ENCODE results near the gene ANXA4. TPM values are rescaled to one million over a fixed set of nuclear protein-coding genes. Genes with fewer than 3 reads are reported as not detected.

The ANXA4 gene
- total and polyA plus RNA-seq, 2 experiments from 2014 or later: 107 to 231 TPM

DNA sequence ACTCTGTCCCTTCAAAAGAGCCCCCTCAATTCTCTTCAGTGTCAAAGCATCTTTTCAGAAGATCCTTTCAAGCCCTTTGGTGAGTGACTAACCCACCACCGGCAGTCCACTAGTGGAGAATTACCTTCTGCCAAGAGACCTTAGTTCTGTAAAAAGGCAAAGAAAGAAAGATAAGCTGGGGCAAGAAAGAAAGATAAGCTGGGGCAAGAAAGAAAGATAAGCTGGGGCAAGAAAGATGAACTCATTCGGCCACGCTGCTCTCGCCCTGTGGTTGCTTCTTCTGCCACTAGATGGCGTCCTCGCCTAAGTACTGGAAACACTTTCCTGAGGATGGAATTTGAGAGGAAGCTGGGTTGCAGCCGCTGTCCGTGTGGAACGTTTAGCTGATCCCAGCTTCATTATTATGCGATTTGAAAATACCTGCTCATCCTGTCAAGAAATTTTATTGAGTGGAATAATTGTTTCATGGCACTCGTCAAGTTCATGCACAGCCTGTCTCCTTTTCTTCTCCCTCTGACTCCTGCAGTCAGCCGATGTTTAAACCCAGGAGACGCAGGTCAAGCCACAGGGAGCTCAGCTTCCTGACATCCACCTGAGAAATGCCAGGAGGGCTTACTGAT is 17.3 kb upstream of the ANXA4 start:
- no peaks in the 10 kb centered on the region for H4K20me1 ChIP-seq (ENCODE audit: insufficient read depth, poor library complexity, severe bottlenecking)
- H3K4me2 ChIP-seq: peak overlapping the region; percentile 74
- TF ChIP-seq EZH2phosphoT487 (IDR thresholded peaks at IDR 0.05; ENCODE audit: low read depth, severe bottlenecking, unreplicated experiment) (no peak), EZH2 (IDR thresholded peaks at IDR 0.05; ENCODE audit: borderline replicate concordance) (no peak)
- TF ChIP-seq, protein P1, sequence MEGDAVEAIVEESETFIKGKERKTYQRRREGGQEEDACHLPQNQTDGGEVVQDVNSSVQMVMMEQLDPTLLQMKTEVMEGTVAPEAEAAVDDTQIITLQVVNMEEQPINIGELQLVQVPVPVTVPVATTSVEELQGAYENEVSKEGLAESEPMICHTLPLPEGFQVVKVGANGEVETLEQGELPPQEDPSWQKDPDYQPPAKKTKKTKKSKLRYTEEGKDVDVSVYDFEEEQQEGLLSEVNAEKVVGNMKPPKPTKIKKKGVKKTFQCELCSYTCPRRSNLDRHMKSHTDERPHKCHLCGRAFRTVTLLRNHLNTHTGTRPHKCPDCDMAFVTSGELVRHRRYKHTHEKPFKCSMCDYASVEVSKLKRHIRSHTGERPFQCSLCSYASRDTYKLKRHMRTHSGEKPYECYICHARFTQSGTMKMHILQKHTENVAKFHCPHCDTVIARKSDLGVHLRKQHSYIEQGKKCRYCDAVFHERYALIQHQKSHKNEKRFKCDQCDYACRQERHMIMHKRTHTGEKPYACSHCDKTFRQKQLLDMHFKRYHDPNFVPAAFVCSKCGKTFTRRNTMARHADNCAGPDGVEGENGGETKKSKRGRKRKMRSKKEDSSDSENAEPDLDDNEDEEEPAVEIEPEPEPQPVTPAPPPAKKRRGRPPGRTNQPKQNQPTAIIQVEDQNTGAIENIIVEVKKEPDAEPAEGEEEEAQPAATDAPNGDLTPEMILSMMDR (IDR thresholded peaks at IDR 0.05; ENCODE audit: poor library complexity): peak; percentile 94
- no peak overlapping the region for H3K4me3 ChIP-seq
- H3K9me3 ChIP-seq (ENCODE audit: low read depth): no peaks in the 10 kb centered on the region
- no peaks in the 10 kb centered on the region for H3K79me2 ChIP-seq
- 3% methylated on average over 13 of the region's 13 CpGs for WGBS (ENCODE audit: low lambda C conversion rate, missing lambda C conversion rate)
- H3K36me3 ChIP-seq (replicated peaks; ENCODE audit: insufficient read depth, low read depth): no peaks in the 10 kb centered on the region
- DNase-seq (ENCODE audit: low spot score): peak; percentile 91
- H3K9me2 ChIP-seq (replicated peaks; ENCODE audit: insufficient read depth): no peaks in the 10 kb centered on the region
- peak overlapping the region; percentile 61 for H2AFZ ChIP-seq
- no peaks in the 10 kb centered on the region for H3K27me3 ChIP-seq
- H3K27ac ChIP-seq: no peak overlapping the region
- no peaks in the 10 kb centered on the region for H3K4me1 ChIP-seq (ENCODE audit: insufficient read depth)

DNA sequence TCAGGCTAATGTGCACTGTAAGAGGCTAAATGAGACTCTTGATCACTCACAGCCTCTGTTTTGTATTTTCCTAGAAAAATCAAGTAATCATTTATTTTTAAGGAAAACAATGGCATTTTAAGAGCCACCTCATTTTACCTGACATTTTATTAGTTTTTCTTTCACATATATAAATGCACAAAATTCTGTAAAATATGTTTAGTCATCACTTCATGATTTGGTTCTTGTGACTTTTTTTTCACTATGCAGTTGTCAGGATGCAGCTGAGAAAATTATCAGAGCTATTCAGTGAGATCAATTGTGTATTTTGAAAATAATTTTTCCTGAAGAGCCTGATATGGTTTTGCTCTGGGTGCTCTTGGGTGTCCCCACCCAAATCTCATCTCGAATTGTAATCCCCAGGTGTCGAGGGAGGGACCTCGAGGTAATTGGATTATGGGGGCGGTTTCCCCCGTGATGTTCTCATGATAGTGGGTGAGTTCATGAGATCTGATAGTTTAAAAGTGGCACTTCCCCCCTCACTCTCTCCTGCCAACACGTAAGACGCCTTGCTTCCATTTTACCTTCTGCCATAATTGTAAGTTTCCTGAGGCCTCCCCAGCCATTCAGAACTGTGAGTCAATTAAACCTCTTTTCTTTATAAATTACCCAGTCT is 16.1 kb upstream of the ANXA4 start:
- no peaks in the 10 kb centered on the region for H3K79me2 ChIP-seq
- no peak overlapping the region for H3K4me2 ChIP-seq
- H3K36me3 ChIP-seq (replicated peaks; ENCODE audit: insufficient read depth, low read depth): no peaks in the 10 kb centered on the region
- no peak for DNase-seq (ENCODE audit: low spot score)
- no peaks in the 10 kb centered on the region for H3K4me1 ChIP-seq (ENCODE audit: insufficient read depth)
- no peaks in the 10 kb centered on the region for H3K27me3 ChIP-seq
- no peaks in the 10 kb centered on the region for H3K9me2 ChIP-seq (replicated peaks; ENCODE audit: insufficient read depth)
- WGBS (ENCODE audit: low lambda C conversion rate, missing lambda C conversion rate): 88% methylated on average over 7 of the region's 7 CpGs
- TF ChIP-seq EZH2phosphoT487 (IDR thresholded peaks at IDR 0.05; ENCODE audit: low read depth, severe bottlenecking, unreplicated experiment) (no peak), EZH2 (IDR thresholded peaks at IDR 0.05; ENCODE audit: borderline replicate concordance) (no peak)
- H4K20me1 ChIP-seq (ENCODE audit: insufficient read depth, poor library complexity, severe bottlenecking): no peaks in the 10 kb centered on the region
- H3K9me3 ChIP-seq (ENCODE audit: low read depth): no peaks in the 10 kb centered on the region
- no peak overlapping the region for H3K4me3 ChIP-seq
- H2AFZ ChIP-seq: no peak overlapping the region
- H3K27ac ChIP-seq: peak overlapping the region; percentile 12

DNA sequence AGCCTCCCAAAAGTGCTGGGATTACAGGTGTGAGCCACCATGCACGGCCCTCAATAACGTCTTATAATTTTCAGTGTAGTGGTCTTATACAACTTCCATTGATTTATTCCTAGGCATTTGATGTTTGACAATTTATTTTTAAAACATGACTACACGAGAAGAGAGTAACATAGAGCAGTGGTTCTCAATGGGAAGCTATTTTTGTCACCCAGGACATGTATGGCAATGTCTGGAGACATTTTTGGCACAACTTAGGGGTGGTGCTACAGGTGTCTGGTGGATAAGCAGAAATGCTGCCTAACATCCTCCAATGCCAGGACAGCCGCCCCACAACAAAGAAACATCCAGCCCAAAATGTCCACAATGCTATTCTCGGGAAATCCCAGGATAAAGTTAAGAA is 12.7 kb upstream of the ANXA4 start:
- Histone ChIP-seq H3K79me2 (no peaks in the 10 kb centered on the region), H3K4me2 (no peak overlapping the region), H3K4me1 (ENCODE audit: insufficient read depth) (no peaks in the 10 kb centered on the region), H3K36me3 (replicated peaks; ENCODE audit: insufficient read depth, low read depth) (no peaks in the 10 kb centered on the region), H2AFZ (no peak overlapping the region), H3K4me3 (no peak overlapping the region), H3K9me3 (ENCODE audit: low read depth) (no peaks in the 10 kb centered on the region), H4K20me1 (ENCODE audit: insufficient read depth, poor library complexity, severe bottlenecking) (no peaks in the 10 kb centered on the region), H3K27ac (no peak overlapping the region), H3K9me2 (replicated peaks; ENCODE audit: insufficient read depth) (no peaks in the 10 kb centered on the region), H3K27me3 (no peaks in the 10 kb centered on the region)
- 85% methylated on average over 5 of the region's 5 CpGs for WGBS (ENCODE audit: low lambda C conversion rate, missing lambda C conversion rate)
- no peak for DNase-seq (ENCODE audit: low spot score)
- TF ChIP-seq EZH2 (IDR thresholded peaks at IDR 0.05; ENCODE audit: borderline replicate concordance) (no peak), EZH2phosphoT487 (IDR thresholded peaks at IDR 0.05; ENCODE audit: low read depth, severe bottlenecking, unreplicated experiment) (no peak)
- TF ChIP-seq, protein P1 (IDR thresholded peaks at IDR 0.05; ENCODE audit: poor library complexity): no peak

DNA sequence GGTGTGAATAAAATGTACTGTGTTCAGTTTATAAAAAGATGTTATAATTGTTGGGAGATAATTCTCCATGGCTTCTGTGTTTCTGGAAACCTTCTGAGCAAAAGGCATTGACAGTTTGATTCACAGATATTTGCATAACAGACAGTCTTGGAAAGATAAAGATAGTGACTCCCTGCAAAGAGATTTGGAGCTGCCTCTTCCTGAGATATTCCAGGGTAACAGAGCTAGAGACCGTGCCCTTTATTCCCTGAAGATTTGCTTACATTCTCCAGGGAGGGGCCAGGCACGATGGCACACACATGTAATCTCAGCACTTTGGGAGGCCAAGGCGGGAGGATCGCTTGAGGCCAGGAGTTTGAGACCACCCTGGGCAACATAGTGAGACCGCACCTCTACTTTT is 12.2 kb upstream of the ANXA4 start:
- no peaks in the 10 kb centered on the region for H3K4me1 ChIP-seq (ENCODE audit: insufficient read depth)
- H3K36me3 ChIP-seq (replicated peaks; ENCODE audit: insufficient read depth, low read depth): no peaks in the 10 kb centered on the region
- no peak for TF ChIP-seq EZH2 (IDR thresholded peaks at IDR 0.05; ENCODE audit: borderline replicate concordance)
- 66% methylated on average over 5 of the region's 5 CpGs for WGBS (ENCODE audit: low lambda C conversion rate, missing lambda C conversion rate)
- no peak overlapping the region for H2AFZ ChIP-seq
- no peaks in the 10 kb centered on the region for H3K9me2 ChIP-seq (replicated peaks; ENCODE audit: insufficient read depth)
- H3K4me2 ChIP-seq: no peak overlapping the region
- no peaks in the 10 kb centered on the region for H3K27me3 ChIP-seq
- no peaks in the 10 kb centered on the region for H3K79me2 ChIP-seq
- no peaks in the 10 kb centered on the region for H4K20me1 ChIP-seq (ENCODE audit: insufficient read depth, poor library complexity, severe bottlenecking)
- H3K9me3 ChIP-seq (ENCODE audit: low read depth): no peaks in the 10 kb centered on the region
- DNase-seq (ENCODE audit: low spot score): no peak
- H3K4me3 ChIP-seq: no peak overlapping the region
- H3K27ac ChIP-seq: no peak overlapping the region
